Adrenal gland (tissue), 12 donors: ENCODE results near the gene MAP1B. TPM values are rescaled to one million over a fixed set of nuclear protein-coding genes. Genes with fewer than 3 reads are reported as not detected.

ENCODE experiments used
- DNase-seq, 7 donors: peaks; one replicate each; pipeline ENCODE4 v3.0.0-alpha.2; 2019 to 2020
- H3K27ac ChIP-seq, 5 donors: fragments of 200-600 bp; sonication (generic) in 4 of 5; 1 replicate in 3 of 5; 2 replicates in 2 of 5; pipeline versions ENCODE4 v1.5.1 to v1.8.0; 2016 to 2020; ENCODE audit warnings: mild to moderate bottlenecking in 1 of 5
- H3K27me3 ChIP-seq: fragments of 200-600 bp; 2 replicates; pipeline ENCODE4 v1.8.0; 2021
- H3K36me3 ChIP-seq, 2 donors: fragments of 200-600 bp; replicated peaks in 1 of 2; 1 replicate in 1 of 2; 2 replicates in 1 of 2; pipeline versions ENCODE4 v1.5.1 to v1.8.0; 2018 to 2022
- H3K4me1 ChIP-seq, 2 donors: fragments of 200-600 bp; replicated peaks in 1 of 2; 1 replicate in 1 of 2; 2 replicates in 1 of 2; pipeline versions ENCODE4 v1.5.1 to v1.8.0; 2018 to 2021
- H3K4me3 ChIP-seq, 4 donors: fragments of 200-600 bp; sonication (generic) in 3 of 4; one replicate each; pipeline ENCODE4 v1.5.1; 2016 to 2018
- H3K9me3 ChIP-seq, 3 donors: fragments of 200-600 bp; sonication (generic) in 1 of 3; replicated peaks in 1 of 3; 1 replicate in 2 of 3; 2 replicates in 1 of 3; pipeline versions ENCODE4 v1.5.1 to v1.8.0; 2016 to 2021
- CTCF ChIP-seq, 6 experiments: fragments of 450-650 bp in 4 of 6; fragments of 200-600 bp in 2 of 6; sonication (generic) in 1 of 6; IDR thresholded peaks; 1 replicate in 5 of 6; 2 replicates in 1 of 6; pipeline versions ENCODE4 v1.5.1 to v1.8.0; 2016 to 2021; ENCODE audit warnings: antibody characterized with exemption in 6 of 6, mild to moderate bottlenecking in 2 of 6, moderate library complexity in 1 of 6
- POLR2A ChIP-seq, 2 donors: fragments of 450-650 bp; IDR thresholded peaks; one replicate each; pipeline ENCODE4 v1.6.1; 2017; ENCODE audit warnings: antibody characterized with exemption in 2 of 2, mild to moderate bottlenecking in 2 of 2, moderate library complexity in 1 of 2
- WGBS, 4 donors: extraction: QIAGEN DNeasy Blood & Tissue Kit in 2 of 4; methylation state at CpG; one replicate each; pipeline versions ENCODE4 v1.1.5 to v1.1.7; 2013 to 2017; 5-methylcytosine and 5-hydroxymethylcytosine counted together
- intact Hi-C, 2 donors: fragments of 100-400 bp; cut with DNase I; formaldehyde crosslinking; loops; one replicate each; pipeline versions ENCODE4 v1.14.1 to v1.15.0; 2022 to 2023
- polyA plus RNA-seq, 3 donors: library from polyadenylated mRNA; stranded (reverse); fragments of 200-250 nt in 2 of 3; fragments of 350-450 nt in 1 of 3; fragmentation: Illumina TruSeq in 1 of 3; extraction: RNeasy Lipid Tissue Mini Kit (QIAGEN cat#74804) in 1 of 3; gene quantifications; one replicate each; pipeline ENCODE4 v1.2.3, GENCODE V29; 2013 to 2014
- total RNA-seq, 9 donors: library from RNA; depleted of rRNA in 4 of 9; stranded (reverse); fragments of >200 nt in 4 of 9; fragments of 120-200 nt in 1 of 9; fragmentation: NEBNext Ultra II Directional in 1 of 9; extraction: Animal tissue kit (Norgen Biotek cat#: 25700) in 1 of 9; gene quantifications; one replicate each; pipeline versions ENCODE4 v1.1.0 to v1.2.4, GENCODE V29; 2013 to 2023
- donor health status: healthy with polysubstance abuse.
- donor health status: Bipolar disorder and iron deficiency.
- donor health status: DM: yes; HTN: yes; CAD: no.
- donor health status: DM: no; HTN: no; CAD: no.
- donor health status: DM: no; HTN: no; CAD: no.
- donor health status: DM: yes; HTN: yes; CAD: no.

MAP1B gene
- total and polyA plus RNA-seq, 12 donors: 11.5 to 258 (median 67.5) TPM

- Histone ChIP-seq H3K4me1 (peaks cover 0 to 6% of the 10 kb centered on the region in 2 donors), H3K9me3 (no peaks in the 10 kb centered on the region), H3K4me3 (no peak overlapping the region), H3K27ac (no peak overlapping the region), H3K36me3 (no peaks in the 10 kb centered on the region), H3K27me3 (no peaks in the 10 kb centered on the region)
- intact Hi-C loops: no loop called here
- no peak for TF ChIP-seq POLR2A (IDR thresholded peaks at IDR 0.05)
- no peak for TF ChIP-seq CTCF (IDR thresholded peaks at IDR 0.05)
- no peak for DNase-seq
- 65 to 78% (median 74%) methylated on average over 3 of the region's 3 CpGs for WGBS, 4 donors
These were observed 36.7 kb upstream of the MAP1B start for GRCh38 chr5:72070529-72070928.

GRCh38 chr5:72071906-72072305, 35.4 kb upstream of the MAP1B start:
- WGBS, 4 donors: 90 to 96% (median 93%) methylated on average over 1 of the region's 1 CpG
- no peaks in the 10 kb centered on the region for H3K9me3 ChIP-seq
- intact Hi-C loops: no loop called here

GRCh38 chr5:72074251-72074650, 33.0 kb upstream of the MAP1B start:
- intact Hi-C loops: no loop called here
- Histone ChIP-seq H3K36me3 (no peaks in the 10 kb centered on the region), H3K27ac (no peak overlapping the region), H3K4me1 (no peaks in the 10 kb centered on the region), H3K4me3 (no peak overlapping the region), H3K9me3 (no peaks in the 10 kb centered on the region), H3K27me3 (no peaks in the 10 kb centered on the region)
- 78 to 85% (median 82%) methylated on average over 6 of the region's 6 CpGs for WGBS, 4 donors
- no peak for TF ChIP-seq CTCF (IDR thresholded peaks at IDR 0.05)
- no peak for TF ChIP-seq POLR2A (IDR thresholded peaks at IDR 0.05)
- no peak for DNase-seq

More at GRCh38 chr5:72071906-72072305, 35.4 kb upstream of the MAP1B start:
- no peak overlapping the region for H3K27ac ChIP-seq
- TF ChIP-seq POLR2A (IDR thresholded peaks at IDR 0.05): no peak
- TF ChIP-seq CTCF (IDR thresholded peaks at IDR 0.05): no peak
- DNase-seq: no peak
- H3K36me3 ChIP-seq: no peaks in the 10 kb centered on the region
- no peaks in the 10 kb centered on the region for H3K4me1 ChIP-seq
- no peaks in the 10 kb centered on the region for H3K27me3 ChIP-seq
- no peak overlapping the region for H3K4me3 ChIP-seq

GRCh38 chr5:72075461-72075860, 31.8 kb upstream of the MAP1B start:
- no peak overlapping the region for H3K4me3 ChIP-seq
- intact Hi-C loops: no loop called here
- DNase-seq: no peak
- no peaks in the 10 kb centered on the region for H3K36me3 ChIP-seq
- H3K9me3 ChIP-seq: no peaks in the 10 kb centered on the region
- WGBS, 4 donors: 89 to 95% (median 93%) methylated on average over 3 of the region's 3 CpGs
- H3K4me1 ChIP-seq: no peaks in the 10 kb centered on the region
- no peaks in the 10 kb centered on the region for H3K27me3 ChIP-seq
- no peak overlapping the region for H3K27ac ChIP-seq
- TF ChIP-seq POLR2A (IDR thresholded peaks at IDR 0.05): no peak
- TF ChIP-seq CTCF (IDR thresholded peaks at IDR 0.05): no peak
